Heart left ventricle (tissue), 13 donors: Measurements from ENCODE around the gene CLRN3.

Source experiments
- POLR2A ChIP-seq, 2 donors: fragments of 450-650 bp; IDR thresholded peaks; one replicate each; pipeline ENCODE4 v1.6.1; 2017; ENCODE audit warnings: antibody characterized with exemption in 2 of 2, mild to moderate bottlenecking in 2 of 2, moderate library complexity in 2 of 2
- TF ChIP-seq, protein P1 (sequence below), 12 donors: fragments of 200-600 bp; sonication (generic) in 4 of 12; IDR thresholded peaks; one replicate each; pipeline versions ENCODE4 v1.5.0 to v1.8.0; 2018 to 2022; ENCODE audit warnings: antibody characterized with exemption in 12 of 12, mild to moderate bottlenecking in 5 of 12
- donor health status: ischemic (EF 13 %, LVEDD 7.1; RV severe dilation, severe dysfunction).
- donor health status: DM: no; HTN: yes; CAD: no.
- donor health status: DM: no; HTN: no; CAD: no.
- donor health status: ischemic (EF 25% LVEDD 6.9; RV normal size, moderate dysfunction).
- donor health status: ischemic (EF 25% LVEDD 5.7; RV mildly dilated, moderate dysfunction).
- donor health status: ischemic (EF 35%, LVEDD 5.7; RV mildly dilated, moderate dysfunction).
- donor health status: nonischemic (EF 11% LVEDD 7.7; RV severe dilation, severe dysfunction).
- donor health status: DM: yes; HTN: yes; CAD: no.
- donor health status: PGD.
- donor health status: ischemic (EF 29% LVEDD 5.4; RV normal size, mild dysfunction).
- donor health status: nonischemic (EF 23%, LVEDD 6.1; RV moderate dilation, normal function).

DNA sequence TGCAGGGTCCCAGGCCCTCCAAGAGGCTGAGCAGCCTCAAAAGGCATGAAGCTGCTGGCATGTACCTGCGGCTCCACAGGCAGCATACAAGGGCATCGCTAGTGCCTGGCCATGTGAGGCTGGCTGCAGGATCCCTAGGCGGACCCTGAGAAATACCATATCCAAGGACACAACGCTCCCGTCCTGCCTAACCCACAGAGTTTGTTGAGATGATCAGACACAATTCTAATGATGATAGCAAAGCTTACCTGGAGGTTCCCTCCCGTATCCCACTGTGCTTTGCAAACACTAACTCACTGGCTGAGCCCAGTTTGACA, 17.3 kb downstream of the CLRN3 start:
- TF ChIP-seq POLR2A (IDR thresholded peaks at IDR 0.05): no peak
- TF ChIP-seq, protein P1, sequence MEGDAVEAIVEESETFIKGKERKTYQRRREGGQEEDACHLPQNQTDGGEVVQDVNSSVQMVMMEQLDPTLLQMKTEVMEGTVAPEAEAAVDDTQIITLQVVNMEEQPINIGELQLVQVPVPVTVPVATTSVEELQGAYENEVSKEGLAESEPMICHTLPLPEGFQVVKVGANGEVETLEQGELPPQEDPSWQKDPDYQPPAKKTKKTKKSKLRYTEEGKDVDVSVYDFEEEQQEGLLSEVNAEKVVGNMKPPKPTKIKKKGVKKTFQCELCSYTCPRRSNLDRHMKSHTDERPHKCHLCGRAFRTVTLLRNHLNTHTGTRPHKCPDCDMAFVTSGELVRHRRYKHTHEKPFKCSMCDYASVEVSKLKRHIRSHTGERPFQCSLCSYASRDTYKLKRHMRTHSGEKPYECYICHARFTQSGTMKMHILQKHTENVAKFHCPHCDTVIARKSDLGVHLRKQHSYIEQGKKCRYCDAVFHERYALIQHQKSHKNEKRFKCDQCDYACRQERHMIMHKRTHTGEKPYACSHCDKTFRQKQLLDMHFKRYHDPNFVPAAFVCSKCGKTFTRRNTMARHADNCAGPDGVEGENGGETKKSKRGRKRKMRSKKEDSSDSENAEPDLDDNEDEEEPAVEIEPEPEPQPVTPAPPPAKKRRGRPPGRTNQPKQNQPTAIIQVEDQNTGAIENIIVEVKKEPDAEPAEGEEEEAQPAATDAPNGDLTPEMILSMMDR (IDR thresholded peaks at IDR 0.05): no peak
